Left colon (tissue), 2 donors: ENCODE results near the gene CCER1. TPM values are rescaled to one million over a fixed set of nuclear protein-coding genes. Genes with fewer than 3 reads are reported as not detected.
"Not testable (repeated sequence)": the region's sequence is repeated elsewhere in the genome, so short reads cannot be mapped to it uniquely, and the experiment has no call there.

Source experiments
- ATAC-seq: fragments of 200-7000 bp; cut with Tn5 transposase; one replicate; pipeline ENCODE4 v1.9.1; 2020; ENCODE audit warnings: mild to moderate bottlenecking, moderate library complexity
- DNase-seq, 2 donors: peaks; one replicate each; pipeline ENCODE4 v3.0.0-alpha.2; 2020
- intact Hi-C, 2 donors: fragments of 100-400 bp; cut with DNase I in 1 of 2; cut with micrococcal nuclease in 1 of 2; formaldehyde crosslinking; loops; one replicate each; pipeline versions ENCODE4 v1.11.2 to v1.14.0; 2022; cut with DNase I, micrococcal nuclease
- long read RNA-seq: library from polyadenylated mRNA; unstranded; transcript quantifications from one replicate; pipeline ENCODE4 v2.0.0, GENCODE V29; 2021
- total RNA-seq, 2 donors: library from RNA; stranded (reverse); fragmentation: NEBNext Ultra II Directional; extraction: Animal tissue kit (Norgen Biotek cat#: 25700); gene quantifications; one replicate each; pipeline ENCODE4 v1.2.1, GENCODE V29; 2021
- donor health status: DM: no; HTN: no; CAD: no.
- donor health status: DM: yes; HTN: yes; CAD: no.

The CCER1 gene, protein sequence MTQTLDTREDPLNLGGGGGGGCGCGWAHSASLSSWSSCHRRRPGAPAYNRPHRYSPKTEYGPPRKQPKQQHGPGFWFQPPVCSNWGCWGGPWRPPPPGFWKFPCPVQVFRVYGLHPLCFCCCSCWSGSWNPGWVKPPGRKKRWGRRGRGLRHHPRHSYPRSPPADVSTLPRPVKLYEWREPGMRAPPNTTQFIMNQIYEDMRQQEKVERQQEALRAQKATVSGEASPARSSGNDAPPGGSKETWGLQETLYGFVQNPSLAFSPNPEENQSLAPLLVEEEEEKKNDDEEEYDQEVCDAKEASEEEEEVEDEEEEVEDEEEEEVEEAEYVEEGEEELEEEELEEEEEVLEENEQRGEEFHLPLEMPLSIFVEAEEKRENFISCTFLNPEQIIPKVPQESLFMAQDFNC
- not detected for total RNA-seq
- long read RNA-seq, result 0 reads

DNA sequence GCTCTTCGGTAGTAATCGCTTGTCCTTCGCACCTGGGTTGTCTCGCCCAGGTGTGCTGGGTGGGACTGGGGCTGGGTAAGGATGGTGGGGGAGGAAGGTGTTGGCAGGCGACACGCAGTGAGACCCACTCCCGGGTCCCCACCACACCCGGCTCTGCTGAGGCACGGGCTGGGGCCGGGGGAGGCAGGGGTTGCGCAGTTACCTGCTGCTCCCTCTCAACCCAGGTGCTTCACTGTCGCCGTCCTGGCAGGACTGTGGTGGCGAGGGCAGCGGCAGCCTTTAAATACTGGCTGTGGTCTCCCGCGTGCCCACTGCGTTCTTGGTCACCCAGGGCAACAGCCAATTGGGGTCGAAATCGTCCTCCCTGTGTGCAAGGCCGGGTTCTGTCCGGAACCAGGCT lies at the start of gene CCER1:
CCER1 (minus strand) TSS at position 256 of the 400 bp plus-strand sequence. CDS start 434 bp downstream, outside the sequence.
- no peak for ATAC-seq
- intact Hi-C loops, result no loop called here
- no peak for DNase-seq

DNA sequence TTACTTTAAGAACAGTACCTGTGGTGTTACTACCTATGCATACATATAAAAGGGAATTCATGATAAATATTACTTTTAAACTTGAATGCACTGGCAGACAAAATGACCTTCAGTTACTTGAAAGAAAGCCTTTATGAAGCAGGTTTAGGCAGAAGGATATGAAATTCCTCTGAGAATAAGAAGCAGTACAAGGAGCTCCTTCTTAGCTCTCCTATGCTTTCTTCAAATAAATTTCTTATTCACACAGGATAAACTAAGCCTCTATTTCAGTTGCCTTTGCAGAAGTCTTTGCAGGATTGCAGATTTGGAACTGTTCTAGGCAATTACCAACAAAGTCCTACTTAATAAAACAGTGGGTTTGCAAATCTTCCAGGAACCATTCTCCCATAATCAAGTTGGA lies 48.8 kb upstream of the CCER1 start:
- no peak for DNase-seq
- ATAC-seq, result no peak
- intact Hi-C loops, result no loop called here

DNA sequence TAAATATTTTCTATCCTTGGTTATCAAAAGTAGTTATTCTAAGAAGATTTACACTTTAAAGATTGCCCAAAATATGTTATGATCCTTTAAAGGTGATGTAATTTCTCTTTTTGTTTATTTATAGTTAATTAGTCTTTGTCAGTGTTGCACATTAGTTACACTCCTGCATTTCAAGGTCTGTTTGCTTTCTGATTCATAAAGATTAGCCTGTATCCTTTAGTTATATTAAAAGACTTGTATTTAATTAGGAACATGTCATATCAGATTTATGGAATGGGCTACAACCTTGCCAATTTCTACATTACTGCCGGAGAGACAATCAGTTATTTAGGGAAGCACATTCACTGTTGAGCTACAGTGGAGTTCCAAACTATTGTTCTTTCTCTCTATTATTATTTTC lies 46.3 kb upstream of the CCER1 start:
- DNase-seq (no peak), ATAC-seq (no peak)
- intact Hi-C loops, result no loop called here

DNA sequence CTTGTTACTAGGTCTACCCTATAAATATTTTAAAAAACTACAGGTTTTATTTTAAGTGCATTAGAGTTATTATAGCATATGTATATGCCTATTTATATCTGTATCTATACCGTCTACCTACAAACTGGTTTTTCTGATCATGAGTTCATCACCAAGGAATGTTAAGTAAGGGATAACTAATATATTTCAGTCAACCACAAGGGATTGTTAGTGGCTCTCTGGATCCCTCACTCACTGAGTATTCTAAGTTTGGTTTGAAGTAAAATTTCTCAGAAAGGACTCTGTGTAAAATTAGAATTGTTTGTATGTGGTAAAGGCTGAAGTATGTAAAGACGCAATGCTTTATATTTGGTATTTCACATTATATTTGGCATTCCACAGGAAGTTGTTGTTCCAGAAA lies 45.0 kb upstream of the CCER1 start:
- DNase-seq (no peak), ATAC-seq (no peak)
- intact Hi-C loops, result no loop called here

DNA sequence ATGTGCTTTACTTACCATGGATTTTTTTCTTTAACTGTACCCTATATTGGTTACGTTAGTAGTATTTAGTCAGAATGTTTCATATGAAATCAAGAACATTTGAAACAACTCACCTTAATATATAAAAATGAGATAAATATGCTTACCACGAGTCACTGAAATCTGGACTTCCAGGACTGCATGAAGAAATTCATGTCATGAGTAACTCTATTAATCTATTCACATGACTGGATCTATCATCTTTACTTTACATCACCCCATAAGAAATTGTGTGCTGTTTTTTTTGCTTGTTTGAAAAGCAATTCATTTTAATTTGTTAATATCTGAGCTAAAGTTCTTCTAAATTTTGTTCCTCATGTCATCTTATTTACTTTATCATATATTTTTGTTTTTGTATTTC lies 44.6 kb upstream of the CCER1 start:
- no peak for ATAC-seq
- no peak for DNase-seq
- intact Hi-C loops, result no loop called here

DNA sequence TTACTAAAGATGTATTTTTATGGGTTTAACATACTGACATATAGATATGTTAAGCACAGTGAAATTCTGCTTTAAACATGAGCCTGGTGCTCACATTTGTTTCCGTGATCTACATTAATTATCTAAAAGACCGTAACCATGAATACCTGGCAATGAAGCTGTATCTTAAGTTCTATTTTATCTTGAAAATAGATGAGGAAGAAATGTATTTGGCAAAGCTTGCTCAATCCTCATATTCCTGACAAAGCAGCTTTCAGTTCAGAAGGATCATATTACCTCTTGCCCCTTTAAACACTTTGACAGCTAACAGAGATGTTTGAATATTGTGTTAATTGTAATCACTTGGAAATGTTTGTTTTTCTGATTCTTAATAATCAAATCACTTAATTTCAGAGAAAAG lies 40.0 kb upstream of the CCER1 start:
- DNase-seq, result no peak
- no peak for ATAC-seq

DNA sequence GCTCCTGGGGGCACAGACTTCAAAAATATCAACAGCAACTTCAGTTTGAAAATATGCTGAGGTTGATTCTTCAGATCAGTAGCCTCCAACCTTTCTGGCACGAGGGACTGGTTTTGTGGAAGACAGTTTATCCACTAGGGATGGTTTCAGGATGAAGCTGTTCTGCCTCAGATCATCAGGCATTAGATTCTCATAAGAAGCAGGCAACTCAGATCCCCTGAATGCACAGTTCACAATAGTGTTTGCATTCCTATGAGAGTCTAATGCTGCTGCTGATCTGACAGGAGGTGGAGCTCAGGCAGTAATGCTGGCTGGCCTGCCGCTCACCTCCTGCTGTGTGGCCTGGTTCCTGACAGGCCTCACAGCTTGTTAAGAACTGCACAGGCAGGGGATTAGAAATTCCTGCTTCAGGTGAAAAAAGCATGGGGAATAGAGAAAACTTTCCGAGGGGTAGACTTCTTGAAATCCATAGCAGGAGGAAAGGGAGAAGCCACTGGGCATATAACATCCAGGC lies 37.0 kb upstream of the CCER1 start:
- DNase-seq (no peak), ATAC-seq (no peak)
- intact Hi-C loops, result no loop called here

More for the DNA sequence above, 40.0 kb upstream of the CCER1 start:
- intact Hi-C loops, result no loop called here

DNA sequence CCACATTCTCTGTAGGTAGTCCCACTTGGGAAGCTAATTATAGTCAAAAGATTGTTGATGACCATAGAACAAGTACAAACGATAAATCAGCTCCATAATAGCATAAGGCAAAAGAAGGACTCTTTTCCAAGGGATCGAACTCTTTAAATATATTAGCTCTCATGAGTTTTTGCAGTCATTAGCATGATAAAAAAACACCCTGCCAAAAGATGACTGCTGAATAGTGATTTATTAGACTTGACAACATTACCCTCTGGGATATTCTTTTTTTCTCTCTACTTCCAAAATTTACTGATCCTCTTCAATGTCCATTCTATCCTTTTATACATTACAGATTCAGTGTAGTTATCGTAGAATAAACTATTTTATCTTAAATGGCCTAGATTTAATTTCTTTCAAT lies 35.6 kb upstream of the CCER1 start:
- DNase-seq (no peak), ATAC-seq (no peak)
- intact Hi-C loops, result no loop called here

DNA sequence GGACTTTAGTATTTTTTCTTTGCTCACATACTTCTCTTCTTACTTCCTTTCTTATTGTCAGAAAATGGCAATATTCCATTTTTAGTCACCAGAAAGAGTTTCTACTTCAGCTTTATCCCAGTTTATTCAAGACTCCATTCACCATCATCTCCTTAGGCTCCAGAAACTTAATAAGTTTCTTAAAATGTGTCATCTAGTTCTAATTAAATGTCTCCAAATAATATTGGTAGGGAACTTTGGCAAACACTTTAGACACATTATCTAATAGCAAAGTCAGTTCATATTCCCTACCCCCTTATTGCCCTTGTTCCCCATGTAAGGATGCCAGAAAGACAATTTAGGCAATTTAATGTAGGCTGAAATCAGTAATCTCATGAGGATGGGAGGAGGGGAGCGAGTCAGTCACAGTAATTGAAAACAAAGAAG lies 34.7 kb upstream of the CCER1 start:
- ATAC-seq (no peak), DNase-seq (no peak)
- intact Hi-C loops, result no loop called here

DNA sequence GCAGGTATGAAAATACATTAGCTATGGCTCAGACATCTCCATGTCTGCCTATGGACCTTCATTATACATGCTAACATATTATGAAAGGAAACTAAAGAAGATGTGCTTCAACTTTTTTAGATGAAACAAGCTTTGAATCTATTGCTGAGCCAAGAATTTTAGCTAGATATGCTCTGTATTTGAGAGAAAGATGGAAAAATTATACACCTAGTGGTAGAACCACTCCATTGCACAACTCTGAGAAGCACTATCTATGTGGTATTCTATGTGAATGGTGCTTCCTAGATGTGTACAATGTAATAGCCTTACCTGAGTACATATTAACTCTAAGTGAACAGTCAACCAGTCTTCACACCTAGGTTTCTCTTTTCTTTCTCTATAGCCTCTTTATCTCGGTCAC lies 32.5 kb upstream of the CCER1 start:
- ATAC-seq, result no peak
- intact Hi-C loops, result no loop called here
- DNase-seq, result no peak

DNA sequence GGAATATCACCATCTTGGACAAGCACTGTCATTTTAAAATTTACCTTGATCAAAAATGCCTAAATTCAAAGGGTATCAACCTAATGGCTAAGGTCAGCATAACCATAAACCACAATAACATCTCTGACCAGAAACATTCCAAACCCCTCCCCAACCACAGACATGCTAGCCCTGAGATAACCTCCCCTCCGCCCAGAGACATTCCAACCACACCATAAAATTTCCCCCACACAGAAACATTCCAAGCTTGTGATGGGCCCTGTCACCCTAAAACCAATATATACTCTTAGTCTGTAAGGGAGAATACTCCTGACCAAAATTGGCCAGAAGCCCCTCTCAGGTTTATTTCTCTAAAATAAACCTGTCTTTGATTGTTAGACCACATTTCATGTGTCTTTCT lies 32.1 kb upstream of the CCER1 start:
- intact Hi-C loops, result no loop called here
- DNase-seq, result no peak
- ATAC-seq, result no peak

DNA sequence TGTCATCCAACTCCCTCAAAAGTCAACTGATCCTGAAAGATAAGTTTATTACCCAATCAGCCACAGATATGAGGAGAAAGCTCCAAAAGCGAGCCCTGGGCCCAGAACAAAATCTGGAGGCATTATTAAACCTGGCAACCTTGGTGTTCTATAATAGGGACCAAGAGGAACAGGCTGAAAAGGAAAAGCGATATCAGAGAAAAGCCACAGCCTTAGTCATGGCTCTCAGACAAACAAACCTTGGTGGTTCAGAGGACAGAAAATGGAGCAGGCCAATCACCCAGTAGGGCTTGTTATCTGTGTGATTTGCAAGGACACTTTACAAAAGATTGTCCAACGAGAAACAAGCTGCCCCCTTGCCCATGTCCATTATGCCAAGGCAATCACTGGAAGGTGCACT lies 30.4 kb upstream of the CCER1 start:
- DNase-seq, intact Hi-C loops, ATAC-seq: not testable (repeated sequence)

DNA sequence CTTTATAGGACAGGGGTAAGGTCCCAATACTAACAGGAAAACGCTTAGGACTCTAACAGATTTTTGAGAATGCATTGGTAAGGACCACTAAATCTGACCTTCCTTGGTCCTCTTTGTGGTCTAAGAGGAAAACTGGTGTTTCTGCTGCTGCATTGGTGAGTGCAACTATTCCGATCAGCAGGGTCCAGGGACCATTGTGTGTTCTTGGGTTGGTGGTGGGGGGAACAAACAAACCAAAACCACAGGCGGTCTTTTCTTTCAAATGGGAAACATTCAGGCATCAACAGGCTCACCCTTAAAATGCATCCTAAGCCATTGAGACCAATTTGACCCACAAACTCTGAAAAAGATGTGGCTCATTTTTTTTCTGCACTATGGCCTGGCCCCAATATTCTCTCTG lies 29.1 kb upstream of the CCER1 start:
- intact Hi-C loops, result no loop called here

DNA sequence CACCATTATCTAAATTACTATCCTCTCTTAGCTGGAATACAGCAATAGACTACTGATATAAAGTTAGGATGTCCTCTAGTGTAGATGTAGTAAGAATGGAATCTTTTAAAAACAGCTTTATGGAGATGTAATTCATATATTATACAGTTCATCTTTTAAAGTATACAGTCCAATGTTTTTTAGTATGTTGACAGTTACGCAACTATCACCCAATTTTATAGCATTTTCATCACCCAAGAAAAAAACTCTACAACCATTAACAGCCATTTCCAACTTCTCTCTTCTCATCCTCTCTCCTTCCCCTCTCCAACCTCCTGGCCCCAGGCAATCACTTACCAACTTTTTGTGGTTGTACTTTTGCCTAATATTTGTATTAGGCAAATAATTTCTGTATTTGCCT lies 27.2 kb upstream of the CCER1 start:
- DNase-seq, result no peak
- ATAC-seq, result no peak
- intact Hi-C loops, result no loop called here

More for the DNA sequence above, 29.1 kb upstream of the CCER1 start:
- ATAC-seq (no peak), DNase-seq (no peak)

DNA sequence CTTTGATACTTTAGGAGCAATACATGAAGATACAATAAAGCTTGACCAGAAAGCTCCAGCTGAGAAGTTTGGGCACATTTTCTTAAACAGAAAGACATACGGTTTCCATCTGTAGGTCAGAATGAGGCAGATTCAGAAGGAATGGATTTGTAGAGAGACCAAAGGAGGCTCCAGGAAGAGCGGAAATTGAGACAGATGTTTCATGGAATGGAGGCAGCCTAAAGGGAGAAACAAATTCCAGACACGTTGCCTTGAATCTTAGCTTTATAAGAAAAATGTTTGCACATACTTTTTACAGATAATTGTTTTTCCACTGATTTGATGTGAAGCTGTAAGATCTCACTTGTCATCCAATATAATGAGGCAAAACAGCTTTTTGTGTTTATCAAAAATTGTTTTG lies 25.0 kb upstream of the CCER1 start:
- intact Hi-C loops, result loop anchor here in 1 of 2 donors (5.0 kb wide), 2 partner anchors 197 to 377 kb away; no protein-coding TSS in a partner anchor
- DNase-seq, result no peak
- no peak for ATAC-seq

DNA sequence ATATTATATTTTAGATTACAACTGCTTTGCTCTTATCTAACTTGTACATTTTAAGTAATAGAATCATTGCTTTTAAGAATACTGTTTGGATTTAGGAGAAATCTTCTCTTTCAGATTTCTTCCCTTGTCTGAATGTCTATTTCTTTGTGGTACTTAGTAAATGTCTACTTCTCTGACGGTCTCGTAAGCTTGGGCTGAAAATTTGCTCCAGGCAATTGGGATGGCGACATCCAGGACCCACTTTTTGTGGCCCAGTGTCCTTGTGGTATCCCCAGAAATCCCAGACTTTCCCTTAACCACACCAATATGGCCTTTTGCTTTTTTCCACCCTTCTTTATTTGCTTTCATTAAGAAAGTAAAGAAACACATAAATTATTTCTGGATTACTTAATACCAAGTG lies 24.0 kb upstream of the CCER1 start:
- no peak for DNase-seq
- no peak for ATAC-seq
- intact Hi-C loops, result loop anchor here in 1 of 2 donors (5.0 kb wide), 2 partner anchors 198 to 378 kb away; no protein-coding TSS in a partner anchor

DNA sequence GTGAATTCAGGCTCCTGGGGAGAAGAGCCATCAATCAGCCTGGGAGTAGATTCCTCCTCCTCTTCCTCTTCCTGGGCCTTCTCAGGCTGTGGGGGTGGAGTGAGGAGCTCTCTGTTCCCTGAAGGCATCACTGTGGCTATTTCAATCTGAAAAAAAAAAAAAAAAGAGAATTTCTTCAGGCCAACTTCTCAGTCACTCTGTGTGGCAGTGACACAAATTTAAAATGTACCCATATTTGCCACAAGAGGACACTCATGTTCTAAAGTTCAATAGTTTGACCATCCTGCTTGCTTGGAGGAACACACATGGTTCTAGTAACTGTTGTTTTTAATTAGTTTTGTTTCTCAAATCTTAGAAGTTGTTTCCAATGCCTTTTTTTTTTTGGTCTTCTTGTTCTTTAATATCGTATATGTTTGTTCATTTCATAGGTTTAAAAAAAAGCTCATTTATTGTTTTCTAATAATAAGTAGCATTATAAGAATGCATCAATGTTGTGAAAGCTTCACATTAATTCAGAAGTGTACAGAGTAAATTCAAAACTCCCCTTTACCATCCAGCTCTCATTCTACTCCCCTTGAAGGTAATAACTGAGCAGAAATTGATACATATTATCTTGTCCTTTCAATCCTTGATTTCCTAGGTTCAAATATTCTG lies 23.3 kb upstream of the CCER1 start:
- intact Hi-C loops, result loop anchor here in 1 of 2 donors (5.0 kb wide), 2 partner anchors 199 to 379 kb away; no protein-coding TSS in a partner anchor
- DNase-seq, result no peak
- peak; percentile 37 for ATAC-seq

DNA sequence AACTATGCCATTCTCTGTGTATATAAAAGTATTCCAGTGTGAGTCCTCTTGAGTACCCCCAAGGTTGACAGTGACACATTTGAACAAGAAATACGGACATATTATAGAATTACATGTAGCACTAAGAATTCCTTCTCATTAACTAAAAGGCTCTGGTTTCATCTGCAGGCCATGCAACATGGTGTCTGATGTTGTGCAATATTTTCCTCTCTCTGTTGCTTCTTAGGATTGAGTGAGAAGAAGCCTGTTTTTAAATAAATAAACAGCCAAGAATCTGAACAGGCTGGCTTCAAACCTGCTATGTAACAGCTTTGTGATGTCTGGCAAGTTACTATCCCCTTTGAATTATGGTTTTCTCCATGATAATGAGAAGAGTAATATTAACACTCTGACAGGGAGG lies 22.2 kb upstream of the CCER1 start:
- intact Hi-C loops, result loop anchor here in 1 of 2 donors (5.0 kb wide), 2 partner anchors 200 to 380 kb away; no protein-coding TSS in a partner anchor
- DNase-seq (no peak), ATAC-seq (no peak)

DNA sequence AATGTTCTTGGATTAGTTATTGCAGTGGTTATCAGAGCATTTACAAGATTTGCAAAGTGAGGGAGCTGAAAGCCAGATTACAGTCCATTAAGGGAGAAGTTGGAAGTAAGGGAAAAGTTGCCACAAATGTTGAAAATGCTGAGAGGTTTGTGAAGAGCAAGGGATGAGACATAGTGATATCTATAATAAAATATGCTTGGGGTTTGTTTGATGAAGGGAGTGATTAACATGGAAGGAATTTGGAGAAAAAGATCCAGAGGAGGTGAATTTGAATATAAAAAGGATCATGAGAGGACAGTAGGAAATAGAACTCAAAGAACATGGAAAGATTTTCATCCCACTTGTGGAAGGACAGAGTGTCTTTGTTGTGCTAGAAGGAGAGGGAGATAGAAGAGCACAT lies 19.3 kb upstream of the CCER1 start:
- DNase-seq (no peak), ATAC-seq (no peak)
- intact Hi-C loops, result no loop called here

DNA sequence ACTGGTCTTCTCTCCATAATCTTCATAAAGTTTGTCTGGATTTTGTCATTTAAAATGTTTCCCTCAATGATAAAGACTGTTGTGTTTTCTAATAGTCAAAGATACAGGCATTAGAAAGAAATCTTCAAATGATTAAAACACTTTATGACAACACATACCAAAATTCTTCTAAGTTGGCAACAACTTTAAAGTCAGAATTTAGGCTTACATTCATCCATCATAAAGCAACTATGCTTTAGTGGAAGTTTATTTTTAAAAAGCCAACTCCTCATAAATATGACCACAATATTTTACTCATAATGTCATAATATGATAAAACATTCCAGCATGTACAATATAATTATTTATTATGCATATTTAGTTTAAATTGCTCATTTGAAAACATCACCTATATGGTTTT lies 17.2 kb upstream of the CCER1 start:
- intact Hi-C loops, result no loop called here
- DNase-seq, result no peak
- no peak for ATAC-seq
